Mucosa of rectum (tissue), 2 donors: ENCODE data around the gene PHIP.

Experiments
- H3K27ac ChIP-seq, 2 donors: one replicate each; pipeline ENCODE4 v1.7.0; 2013; ENCODE audit warnings: inconsistent platforms in 2 of 2, low read depth in 2 of 2, low read length in 2 of 2
- H3K27me3 ChIP-seq, 2 donors: one replicate each; pipeline ENCODE4 v1.7.0; 2013; ENCODE audit warnings: low read length in 2 of 2; ENCODE audit not compliant: control insufficient read depth in 2 of 2, insufficient read depth in 2 of 2
- H3K36me3 ChIP-seq, 2 donors: one replicate each; pipeline ENCODE4 v1.7.0; 2013; ENCODE audit warnings: low read length in 2 of 2; ENCODE audit not compliant: control insufficient read depth in 2 of 2, insufficient read depth in 2 of 2
- H3K4me1 ChIP-seq, 2 donors: one replicate each; pipeline ENCODE4 v1.7.0; 2013; ENCODE audit warnings: low read length in 2 of 2, mild to moderate bottlenecking in 1 of 2; ENCODE audit not compliant: control insufficient read depth in 2 of 2, insufficient read depth in 2 of 2
- H3K4me3 ChIP-seq, 2 donors: one replicate each; pipeline ENCODE4 v1.7.0; 2013; ENCODE audit warnings: low read length in 2 of 2
- H3K9ac ChIP-seq, 2 donors: one replicate each; pipeline ENCODE4 v1.7.0; 2013; ENCODE audit warnings: low read length in 2 of 2, low read depth in 1 of 2, mild to moderate bottlenecking in 1 of 2
- H3K9me3 ChIP-seq, 2 donors: one replicate each; pipeline ENCODE4 v1.7.0; 2013; ENCODE audit warnings: low read length in 2 of 2; ENCODE audit not compliant: control insufficient read depth in 2 of 2
- donor health status: healthy.
- donor health status: Normal muscosa, but diverticular disease.

The PHIP gene

GRCh38 chr6:79089552-79090404 lies 11.7 kb upstream of the PHIP start:
- Histone ChIP-seq H3K27me3 (no peaks in the 10 kb centered on the region), H3K9ac (no peak overlapping the region), H3K4me1 (no peaks in the 10 kb centered on the region), H3K27ac (no peak overlapping the region), H3K4me3 (no peak overlapping the region), H3K9me3 (no peaks in the 10 kb centered on the region), H3K36me3 (no peaks in the 10 kb centered on the region)

- no peaks in the 10 kb centered on the region for H3K27me3 ChIP-seq
- H3K4me1 ChIP-seq, result no peaks in the 10 kb centered on the region
- H3K9ac ChIP-seq, result no peak overlapping the region
- H3K9me3 ChIP-seq, result no peaks in the 10 kb centered on the region
- no peak overlapping the region for H3K4me3 ChIP-seq
- H3K36me3 ChIP-seq, result no peaks in the 10 kb centered on the region
- no peak overlapping the region for H3K27ac ChIP-seq
Observed at GRCh38 chr6:79084693-79085092, 6.6 kb upstream of the PHIP start.

DNA sequence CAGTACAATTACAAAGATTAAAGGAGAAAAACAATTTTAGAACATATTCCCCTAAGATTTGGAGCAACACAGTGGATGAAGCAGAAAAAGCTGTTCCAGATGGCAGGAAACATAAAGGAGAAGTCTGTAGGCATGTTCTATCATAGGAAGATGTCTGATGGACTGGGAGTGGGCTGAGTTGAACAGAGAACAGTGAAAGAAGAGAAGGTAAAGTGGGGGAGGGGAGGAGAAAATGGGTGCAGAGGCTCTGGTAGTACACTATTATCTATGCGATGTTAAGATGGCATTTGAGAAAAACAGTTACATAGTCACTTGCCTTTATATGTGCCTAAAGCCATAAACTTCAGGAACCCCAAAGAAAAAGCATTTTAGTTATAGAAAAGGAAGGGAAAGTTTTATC lies 4.2 kb upstream of the PHIP start:
- Histone ChIP-seq H3K27me3 (no peaks in the 10 kb centered on the region), H3K4me3 (no peak overlapping the region), H3K36me3 (no peaks in the 10 kb centered on the region), H3K4me1 (peaks cover 0 to 4% of the 10 kb centered on the region in 2 donors), H3K27ac (no peak overlapping the region), H3K9ac (no peak overlapping the region), H3K9me3 (no peaks in the 10 kb centered on the region)

- Histone ChIP-seq H3K27ac (no peak overlapping the region), H3K4me3 (no peak overlapping the region), H3K9me3 (no peaks in the 10 kb centered on the region), H3K9ac (no peak overlapping the region), H3K27me3 (no peaks in the 10 kb centered on the region), H3K4me1 (peaks cover 0 to 4% of the 10 kb centered on the region in 2 donors), H3K36me3 (no peaks in the 10 kb centered on the region)
Observed at GRCh38 chr6:79081663-79082062, 3.6 kb upstream of the PHIP start.

- Histone ChIP-seq H3K9me3 (no peaks in the 10 kb centered on the region), H3K9ac (peak overlapping the region in 1 of 2 donors; percentile 90), H3K4me3 (peak overlapping the region in 1 of 2 donors; percentile 100), H3K4me1 (peaks cover 3 to 14% of the 10 kb centered on the region in 2 donors), H3K27ac (no peak overlapping the region), H3K36me3 (no peaks in the 10 kb centered on the region), H3K27me3 (no peaks in the 10 kb centered on the region)
Observed at GRCh38 chr6:79079561-79080041, 1.5 kb upstream of the PHIP start.

DNA sequence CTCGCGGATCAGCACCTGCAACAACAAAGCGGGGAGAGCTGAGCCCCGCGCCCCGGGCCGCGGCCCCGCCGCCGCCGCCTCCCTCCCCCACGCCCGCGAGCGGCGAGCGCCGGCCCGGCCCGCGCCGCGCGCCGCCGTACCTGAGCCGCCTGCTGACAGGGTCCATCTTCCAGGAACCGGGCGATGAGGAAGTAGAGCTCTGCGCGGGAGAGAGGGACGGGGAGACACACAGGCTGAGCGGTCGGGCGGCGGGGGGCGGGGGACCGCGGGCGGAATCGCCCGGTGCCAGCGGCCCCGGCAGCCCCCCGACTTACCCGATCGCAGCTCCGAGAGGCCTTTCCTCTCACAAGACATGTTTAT lies 359 bp downstream of the PHIP start:
- Histone ChIP-seq H3K36me3 (no peaks in the 10 kb centered on the region), H3K4me1 (peaks cover 3 to 14% of the 10 kb centered on the region in 2 donors), H3K9ac (peak overlapping the region; percentile 90), H3K27me3 (no peaks in the 10 kb centered on the region), H3K4me3 (peak overlapping the region; percentile 92 to 100), H3K9me3 (no peaks in the 10 kb centered on the region), H3K27ac (peak overlapping the region; percentile 98)

GRCh38 chr6:79076782-79077641 lies 1.0 kb downstream of the PHIP start:
- Histone ChIP-seq H3K27me3 (no peaks in the 10 kb centered on the region), H3K9ac (peak overlapping the region; percentile 80 to 86), H3K4me3 (peak overlapping the region; percentile 84), H3K4me1 (peaks cover 3 to 14% of the 10 kb centered on the region in 2 donors), H3K9me3 (no peaks in the 10 kb centered on the region), H3K27ac (peak overlapping the region; percentile 94), H3K36me3 (peaks cover 0 to 2% of the 10 kb centered on the region in 2 donors)

DNA sequence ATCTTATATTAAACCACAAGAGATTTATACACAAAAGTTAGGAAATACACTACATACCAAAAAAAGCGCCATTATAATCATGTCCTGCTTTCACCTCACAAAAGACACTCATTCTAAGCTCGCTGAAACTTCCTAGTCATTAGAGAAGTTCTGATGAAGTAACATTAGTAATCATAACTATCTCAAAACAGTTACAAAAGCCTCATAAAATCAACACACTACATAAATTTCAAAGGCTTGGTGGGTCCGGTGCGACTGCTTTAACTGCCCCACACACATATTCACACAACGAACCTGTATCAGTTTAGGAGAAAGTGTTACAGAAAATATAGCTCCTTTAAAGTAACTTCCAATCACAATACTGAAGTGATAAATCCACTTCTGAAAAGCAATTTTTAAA lies 1.9 kb downstream of the PHIP start:
- peaks cover 0 to 2% of the 10 kb centered on the region in 2 donors for H3K36me3 ChIP-seq
- H3K4me1 ChIP-seq, result peaks cover 3 to 14% of the 10 kb centered on the region in 2 donors
- H3K9ac ChIP-seq, result peak overlapping the region; percentile 68 to 80
- H3K9me3 ChIP-seq, result no peaks in the 10 kb centered on the region
- H3K27ac ChIP-seq, result peak overlapping the region; percentile 94
- peak overlapping the region; percentile 84 for H3K4me3 ChIP-seq
- no peaks in the 10 kb centered on the region for H3K27me3 ChIP-seq

DNA sequence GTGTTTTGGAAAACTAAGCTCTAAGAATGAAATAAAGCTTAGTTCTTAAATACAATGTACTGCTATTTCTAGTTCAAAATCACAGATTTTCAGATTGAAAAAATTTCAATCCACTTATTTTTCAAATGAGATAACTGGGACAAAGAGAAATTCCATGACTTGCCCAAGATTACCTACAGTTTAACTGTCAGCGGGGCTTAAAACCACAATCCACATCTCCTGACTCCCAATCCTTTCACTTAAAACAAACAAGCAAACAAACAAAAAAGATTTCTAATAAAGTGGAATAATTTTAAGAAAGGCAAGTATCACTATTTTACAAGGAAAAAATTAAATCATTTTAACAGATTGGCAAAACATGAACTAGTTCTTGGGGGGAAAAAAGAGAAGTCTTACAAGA lies 4.2 kb downstream of the PHIP start:
- no peak overlapping the region for H3K9ac ChIP-seq
- peaks cover 3 to 13% of the 10 kb centered on the region in 2 donors for H3K4me1 ChIP-seq

DNA sequence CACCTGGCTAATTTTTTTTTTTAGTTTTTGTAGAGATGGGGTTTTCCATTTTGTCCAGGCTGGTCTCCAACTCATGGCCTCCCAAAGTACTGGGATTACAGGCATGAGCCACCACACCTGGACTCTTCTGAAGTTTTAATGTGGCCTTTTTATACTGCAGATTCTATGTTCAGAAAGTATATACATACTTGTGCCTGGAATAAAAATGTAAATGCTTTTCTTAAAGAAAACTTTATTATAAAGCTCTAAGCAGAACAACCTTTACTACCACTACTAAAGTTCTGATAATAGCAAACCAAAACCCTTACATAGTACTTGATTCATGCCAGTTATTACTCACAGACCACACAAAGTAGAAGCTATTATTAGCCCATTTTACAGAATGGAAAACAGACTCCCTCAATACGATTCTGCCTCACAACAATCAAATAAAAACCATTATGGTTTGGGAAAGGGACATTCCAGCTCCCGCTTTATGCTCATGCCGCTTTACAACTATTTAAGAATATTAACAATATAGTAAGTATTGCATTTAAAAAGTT lies 5.3 kb downstream of the PHIP start:
- Histone ChIP-seq H3K27ac (no peak overlapping the region), H3K4me1 (peaks cover 3 to 13% of the 10 kb centered on the region in 2 donors), H3K27me3 (no peaks in the 10 kb centered on the region), H3K9me3 (no peaks in the 10 kb centered on the region), H3K36me3 (peaks cover 0 to 4% of the 10 kb centered on the region in 2 donors), H3K9ac (no peak overlapping the region), H3K4me3 (no peak overlapping the region)

More for the DNA sequence above, 4.2 kb downstream of the PHIP start:
- Histone ChIP-seq H3K27me3 (no peaks in the 10 kb centered on the region), H3K4me3 (no peak overlapping the region), H3K27ac (no peak overlapping the region), H3K9me3 (no peaks in the 10 kb centered on the region), H3K36me3 (peaks cover 0 to 4% of the 10 kb centered on the region in 2 donors)
